GM12801 (cell line): ENCODE data around the gene TMCO2.

Source experiments
- TF ChIP-seq, protein P1 (sequence below): IDR thresholded peaks from one replicate; pipeline ENCODE4 v1.5.1; 2011; ENCODE audit warnings: control low read depth; ENCODE audit not compliant: insufficient read length; ENCODE audit errors: extremely low read depth

The TMCO2 gene

DNA sequence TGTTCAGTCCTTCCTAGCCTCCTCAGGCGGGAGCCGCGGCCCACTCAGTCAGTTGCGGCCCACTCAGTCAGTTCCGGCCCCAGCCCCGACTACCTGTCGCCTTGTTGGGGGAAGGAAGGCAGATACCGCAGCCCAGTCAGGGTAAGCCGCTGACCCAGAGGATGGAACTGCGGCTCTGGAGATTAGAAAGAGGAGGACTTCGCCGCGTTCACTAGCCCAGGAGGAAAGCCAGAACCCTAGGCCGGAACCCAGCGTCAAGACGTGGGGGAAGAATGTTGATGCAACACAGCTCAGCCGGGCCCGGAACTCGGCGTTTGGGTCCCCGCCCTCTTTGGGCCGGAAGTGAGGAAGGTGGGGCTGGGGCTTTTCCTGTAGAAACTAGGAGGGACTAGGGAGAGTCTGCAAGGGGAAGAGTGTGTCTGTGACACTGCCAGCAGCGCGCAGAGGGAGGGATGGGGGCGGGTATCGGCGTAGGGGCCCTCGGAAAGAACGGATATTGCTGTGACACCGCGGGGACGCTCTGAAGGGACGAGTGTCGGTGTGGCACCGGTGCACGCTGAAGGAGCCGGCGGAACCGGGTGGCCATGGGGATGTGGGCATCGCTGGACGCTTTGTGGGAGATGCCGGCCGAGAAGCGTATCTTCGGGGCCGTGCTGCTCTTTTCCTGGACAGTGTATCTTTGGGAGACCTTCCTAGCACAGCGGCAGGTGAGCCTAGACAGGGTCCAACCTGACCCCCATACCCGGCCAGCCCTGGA, 10.1 kb downstream of the TMCO2 start, which contains the start of gene ZMPSTE24:
Gene ZMPSTE24, plus strand, starts transcription at position 549 of the 757 bp plus-strand sequence. Its CDS starts 36 bp downstream, at position 585.
- TF ChIP-seq, protein P1, sequence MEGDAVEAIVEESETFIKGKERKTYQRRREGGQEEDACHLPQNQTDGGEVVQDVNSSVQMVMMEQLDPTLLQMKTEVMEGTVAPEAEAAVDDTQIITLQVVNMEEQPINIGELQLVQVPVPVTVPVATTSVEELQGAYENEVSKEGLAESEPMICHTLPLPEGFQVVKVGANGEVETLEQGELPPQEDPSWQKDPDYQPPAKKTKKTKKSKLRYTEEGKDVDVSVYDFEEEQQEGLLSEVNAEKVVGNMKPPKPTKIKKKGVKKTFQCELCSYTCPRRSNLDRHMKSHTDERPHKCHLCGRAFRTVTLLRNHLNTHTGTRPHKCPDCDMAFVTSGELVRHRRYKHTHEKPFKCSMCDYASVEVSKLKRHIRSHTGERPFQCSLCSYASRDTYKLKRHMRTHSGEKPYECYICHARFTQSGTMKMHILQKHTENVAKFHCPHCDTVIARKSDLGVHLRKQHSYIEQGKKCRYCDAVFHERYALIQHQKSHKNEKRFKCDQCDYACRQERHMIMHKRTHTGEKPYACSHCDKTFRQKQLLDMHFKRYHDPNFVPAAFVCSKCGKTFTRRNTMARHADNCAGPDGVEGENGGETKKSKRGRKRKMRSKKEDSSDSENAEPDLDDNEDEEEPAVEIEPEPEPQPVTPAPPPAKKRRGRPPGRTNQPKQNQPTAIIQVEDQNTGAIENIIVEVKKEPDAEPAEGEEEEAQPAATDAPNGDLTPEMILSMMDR = no peak

GRCh38 chr1:40258445-40258769, 10.7 kb downstream of the TMCO2 start:
- TF ChIP-seq, protein P1 = no peak

- TF ChIP-seq, protein P1 = no peak
Measured at GRCh38 chr1:40264354-40264781, 16.6 kb downstream of the TMCO2 start.

DNA sequence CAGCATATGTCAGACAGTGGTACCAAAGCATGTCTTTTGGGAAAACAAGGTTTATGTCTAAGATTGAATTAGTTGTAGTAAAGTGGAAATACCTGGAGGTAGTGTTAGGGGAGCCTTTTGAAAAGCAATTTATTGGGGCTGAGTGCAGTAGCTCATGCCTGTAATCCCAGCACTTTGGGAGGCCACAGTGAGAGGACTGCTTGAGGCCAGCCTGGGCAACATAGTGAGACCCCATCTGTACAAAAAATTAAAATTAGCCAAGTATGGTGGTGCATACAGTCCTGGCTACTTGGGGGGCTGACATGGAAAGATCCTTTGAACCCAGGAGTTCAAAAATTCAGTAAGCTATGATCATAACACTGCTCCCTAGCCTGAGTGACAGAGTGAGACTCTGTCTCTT, 17.6 kb downstream of the TMCO2 start:
- TF ChIP-seq, protein P1 = no peak

DNA sequence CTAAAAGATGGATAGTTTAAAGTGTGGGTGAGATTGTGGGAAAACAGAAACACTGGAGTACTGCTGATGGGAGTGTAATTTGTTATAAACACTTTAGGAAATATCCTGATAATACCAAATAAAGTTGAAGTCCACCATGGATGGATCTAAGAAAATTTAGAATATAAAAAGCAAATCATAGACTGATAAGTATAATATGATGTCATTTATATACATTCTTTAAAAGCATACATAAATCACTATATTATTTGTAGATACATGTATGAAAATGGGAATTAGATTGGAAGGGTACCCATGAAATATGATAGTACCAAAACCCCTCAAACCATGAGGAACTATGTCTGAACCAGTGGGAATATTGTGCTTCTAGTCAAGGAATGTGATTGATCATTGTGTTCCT, 18.2 kb downstream of the TMCO2 start:
- TF ChIP-seq, protein P1 = no peak

DNA sequence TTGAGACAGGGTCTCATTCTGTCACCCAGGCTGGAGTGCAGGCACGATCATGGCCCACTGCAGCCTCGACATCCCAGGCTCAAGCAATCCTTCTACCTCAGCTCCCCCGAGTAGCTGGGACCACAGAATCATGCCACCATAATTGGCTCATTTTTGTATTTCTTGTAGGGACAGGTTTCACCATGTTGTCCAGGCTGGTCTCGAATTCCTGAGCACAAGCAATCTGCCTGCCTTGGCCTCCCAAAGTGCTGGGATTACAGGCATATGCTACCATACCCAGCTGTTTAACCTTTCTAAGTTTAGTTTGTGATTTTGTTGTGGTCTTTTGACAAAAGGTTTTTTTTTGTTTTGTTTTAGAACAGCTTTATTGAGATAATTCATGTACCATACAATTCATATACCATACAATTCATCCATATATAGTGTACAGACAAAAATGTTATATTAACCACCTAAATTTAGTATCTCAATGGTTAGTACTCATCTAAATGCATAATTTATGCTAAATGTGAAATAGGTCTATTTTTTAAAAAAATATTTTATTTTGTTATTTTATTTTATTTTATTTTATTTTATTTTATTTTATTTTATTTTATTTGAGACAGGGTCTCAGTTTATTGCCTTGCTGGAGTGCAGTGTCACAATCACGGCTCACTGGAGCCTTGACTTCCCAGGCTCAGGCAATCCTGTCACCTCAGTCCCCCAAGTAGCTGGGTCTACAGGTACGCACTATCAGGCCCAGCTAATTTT, 19.2 kb downstream of the TMCO2 start:
- TF ChIP-seq, protein P1 = no peak

GRCh38 chr1:40267767-40268187, 20.0 kb downstream of the TMCO2 start:
- TF ChIP-seq, protein P1 = no peak
